Mesendoderm (in vitro differentiated cells): Measurements from ENCODE around the gene UNC5B.

Experiments
- DNase-seq: peaks from one replicate; pipeline ENCODE4 v3.0.0; 2013
- H2AK5ac ChIP-seq: 2 replicates; pipeline ENCODE4 v1.6.1; 2013; ENCODE audit warnings: low read length, inconsistent platforms
- H2BK120ac ChIP-seq: 2 replicates; pipeline ENCODE4 v1.6.1; 2013; ENCODE audit warnings: low read depth, mild to moderate bottlenecking, low read length, moderate library complexity, mixed read lengths
- H2BK15ac ChIP-seq: replicated peaks from 2 replicates; pipeline ENCODE4 v1.6.1; 2013; ENCODE audit warnings: low read depth, mild to moderate bottlenecking, moderate library complexity
- H2BK5ac ChIP-seq: 2 replicates; pipeline ENCODE4 v1.6.1; 2013; ENCODE audit warnings: low read length, inconsistent platforms
- H3K18ac ChIP-seq: 2 replicates; pipeline ENCODE4 v1.6.1; 2013; ENCODE audit warnings: mild to moderate bottlenecking, low read length, mixed read lengths
- H3K23ac ChIP-seq: one replicate; pipeline ENCODE4 v1.6.1; 2013; ENCODE audit warnings: low read length
- H3K27ac ChIP-seq: 2 replicates; pipeline ENCODE4 v1.5.1; 2013; ENCODE audit warnings: low read depth, mild to moderate bottlenecking, inconsistent platforms, low read length, moderate library complexity
- H3K27me3 ChIP-seq: 2 replicates; pipeline ENCODE4 v1.6.1; 2013; ENCODE audit warnings: low read length, control low read depth, mild to moderate bottlenecking, inconsistent platforms; ENCODE audit not compliant: insufficient read depth, poor library complexity
- H3K36me3 ChIP-seq: 2 replicates; pipeline ENCODE4 v1.6.1; 2013; ENCODE audit warnings: low read length, inconsistent platforms; ENCODE audit not compliant: control insufficient read depth, insufficient read depth
- H3K4ac ChIP-seq: one replicate; pipeline ENCODE4 v1.6.1; 2013; ENCODE audit warnings: low read depth, mild to moderate bottlenecking, low read length, moderate library complexity
- H3K4me1 ChIP-seq: 2 replicates; pipeline ENCODE4 v1.6.1; 2013; ENCODE audit warnings: low read depth, low read length, inconsistent platforms; ENCODE audit not compliant: control insufficient read depth
- H3K4me2 ChIP-seq: 2 replicates; pipeline ENCODE4 v1.6.1; 2013; ENCODE audit warnings: low read length
- H3K4me3 ChIP-seq: 2 replicates; pipeline ENCODE4 v1.5.1; 2013; ENCODE audit warnings: mild to moderate bottlenecking, low read length
- H3K56ac ChIP-seq: one replicate; pipeline ENCODE4 v1.6.1; 2013; ENCODE audit warnings: low read length
- H3K79me1 ChIP-seq: 2 replicates; pipeline ENCODE4 v1.6.1; 2013; ENCODE audit warnings: low read length, inconsistent platforms
- H3K79me2 ChIP-seq: 2 replicates; pipeline ENCODE4 v1.6.1; 2013; ENCODE audit warnings: mild to moderate bottlenecking, low read length; ENCODE audit not compliant: control insufficient read depth, insufficient read depth
- H3K9ac ChIP-seq: 2 replicates; pipeline ENCODE4 v1.6.1; 2013; ENCODE audit warnings: low read length, inconsistent platforms
- H4K5ac ChIP-seq: one replicate; pipeline ENCODE4 v1.6.1; 2013; ENCODE audit warnings: low read length
- H4K8ac ChIP-seq: one replicate; pipeline ENCODE4 v1.6.1; 2013; ENCODE audit warnings: low read depth, mild to moderate bottlenecking, control low read depth, low read length, moderate library complexity
- WGBS: extraction: QIAGEN DNeasy Blood & Tissue Kit; methylation state at CpG from one replicate; pipeline ENCODE4 v1.1.7; 2013; ENCODE audit warnings: low lambda C conversion rate, missing lambda C conversion rate; ENCODE audit not compliant: insufficient coverage; ENCODE audit errors: extremely low coverage; 5-methylcytosine and 5-hydroxymethylcytosine counted together

The UNC5B gene

GRCh38 chr10:71312220-71312619, 99.8 kb downstream of the UNC5B start:
- no peak for DNase-seq

GRCh38 chr10:71312811-71313789, 100.7 kb downstream of the UNC5B start:
- Histone ChIP-seq H2BK5ac (no peak overlapping the region), H4K5ac (no peak overlapping the region), H3K23ac (no peak overlapping the region), H3K56ac (no peak overlapping the region), H3K27ac (no peak overlapping the region), H3K18ac (no peak overlapping the region), H3K4me3 (no peak overlapping the region), H3K79me2 (no peaks in the 10 kb centered on the region), H2AK5ac (no peak overlapping the region), H3K9ac (no peak overlapping the region), H2BK120ac (no peak overlapping the region), H3K4ac (no peak overlapping the region), H3K36me3 (no peaks in the 10 kb centered on the region), H2BK15ac (no peak overlapping the region), H3K79me1 (no peaks in the 10 kb centered on the region), H4K8ac (no peak overlapping the region), H3K4me2 (no peak overlapping the region), H3K4me1 (peaks cover 2% of the 10 kb centered on the region), H3K27me3 (no peaks in the 10 kb centered on the region)
- no CpG with 5 or more reads among the region's 19 CpGs for WGBS
- DNase-seq, result no peak

More at GRCh38 chr10:71312220-71312619, 99.8 kb downstream of the UNC5B start:
- Histone ChIP-seq H3K27ac (no peak overlapping the region), H4K8ac (no peak overlapping the region), H2BK5ac (no peak overlapping the region), H3K4ac (no peak overlapping the region), H3K36me3 (no peaks in the 10 kb centered on the region), H3K18ac (no peak overlapping the region), H3K79me1 (no peaks in the 10 kb centered on the region), H3K9ac (no peak overlapping the region), H2BK120ac (no peak overlapping the region), H2BK15ac (no peak overlapping the region), H3K4me3 (no peak overlapping the region), H3K23ac (no peak overlapping the region), H3K27me3 (no peaks in the 10 kb centered on the region), H3K79me2 (no peaks in the 10 kb centered on the region), H3K56ac (no peak overlapping the region), H3K4me1 (peaks cover 2% of the 10 kb centered on the region), H4K5ac (no peak overlapping the region), H2AK5ac (no peak overlapping the region), H3K4me2 (no peak overlapping the region)
- WGBS, result no CpG with 5 or more reads among the region's 1 CpG

- peaks cover 2% of the 10 kb centered on the region for H3K4me1 ChIP-seq
- no peak overlapping the region for H4K8ac ChIP-seq
- H3K79me1 ChIP-seq, result no peaks in the 10 kb centered on the region
- no peaks in the 10 kb centered on the region for H3K36me3 ChIP-seq
- peak overlapping the region; percentile 69 for H3K9ac ChIP-seq
- H2BK120ac ChIP-seq, result no peak overlapping the region
- no peak overlapping the region for H2BK5ac ChIP-seq
- H3K23ac ChIP-seq, result no peak overlapping the region
- H3K4ac ChIP-seq, result no peak overlapping the region
- no peak overlapping the region for H2BK15ac ChIP-seq
- no peak overlapping the region for H3K18ac ChIP-seq
- no peak overlapping the region for H2AK5ac ChIP-seq
- H3K27ac ChIP-seq, result no peak overlapping the region
- peak overlapping the region; percentile 68 for H3K4me2 ChIP-seq
- H3K56ac ChIP-seq, result peak overlapping the region; percentile 82
- no peaks in the 10 kb centered on the region for H3K79me2 ChIP-seq
- peak overlapping the region; percentile 33 for H4K5ac ChIP-seq
- no peaks in the 10 kb centered on the region for H3K27me3 ChIP-seq
- WGBS, result no CpG with 5 or more reads among the region's 21 CpGs
- peak overlapping the region; percentile 32 for H3K4me3 ChIP-seq
- peak; percentile 51 for DNase-seq
Measured at GRCh38 chr10:71314028-71314693, 101.8 kb downstream of the UNC5B start.

GRCh38 chr10:71314694-71315225, 102.4 kb downstream of the UNC5B start:
- no CpG with 5 or more reads among the region's 11 CpGs for WGBS

GRCh38 chr10:71316056-71316785, 103.9 kb downstream of the UNC5B start:
- Histone ChIP-seq H3K79me1 (no peaks in the 10 kb centered on the region), H3K18ac (no peak overlapping the region), H2BK5ac (no peak overlapping the region), H3K9ac (no peak overlapping the region), H2BK15ac (no peak overlapping the region), H2AK5ac (no peak overlapping the region), H2BK120ac (no peak overlapping the region), H3K36me3 (no peaks in the 10 kb centered on the region), H3K27ac (no peak overlapping the region), H3K56ac (no peak overlapping the region), H3K4me1 (peaks cover 2% of the 10 kb centered on the region), H3K27me3 (no peaks in the 10 kb centered on the region), H3K4me2 (no peak overlapping the region), H3K4me3 (no peak overlapping the region), H3K4ac (no peak overlapping the region), H3K79me2 (no peaks in the 10 kb centered on the region), H4K5ac (no peak overlapping the region), H4K8ac (no peak overlapping the region), H3K23ac (no peak overlapping the region)
- DNase-seq, result no peak
- WGBS, result no CpG with 5 or more reads among the region's 3 CpGs

More at GRCh38 chr10:71314694-71315225, 102.4 kb downstream of the UNC5B start:
- H3K56ac ChIP-seq, result peak overlapping the region; percentile 82
- peak overlapping the region; percentile 68 for H3K4me2 ChIP-seq
- H3K36me3 ChIP-seq, result no peaks in the 10 kb centered on the region
- H2BK120ac ChIP-seq, result no peak overlapping the region
- no peaks in the 10 kb centered on the region for H3K79me1 ChIP-seq
- peaks cover 2% of the 10 kb centered on the region for H3K4me1 ChIP-seq
- no peak overlapping the region for H2AK5ac ChIP-seq
- H3K4ac ChIP-seq, result no peak overlapping the region
- no peaks in the 10 kb centered on the region for H3K27me3 ChIP-seq
- no peak overlapping the region for H4K8ac ChIP-seq
- no peak overlapping the region for H3K27ac ChIP-seq
- H2BK5ac ChIP-seq, result no peak overlapping the region
- H3K23ac ChIP-seq, result no peak overlapping the region
- H3K4me3 ChIP-seq, result peak overlapping the region; percentile 32
- DNase-seq, result no peak
- no peak overlapping the region for H2BK15ac ChIP-seq
- H4K5ac ChIP-seq, result peak overlapping the region; percentile 33
- no peak overlapping the region for H3K18ac ChIP-seq
- no peaks in the 10 kb centered on the region for H3K79me2 ChIP-seq
- peak overlapping the region; percentile 69 for H3K9ac ChIP-seq
